Measurements from ENCODE around the gene BCL11B.
"Not testable (repeated sequence)": the region's sequence is repeated elsewhere in the genome, so short reads cannot be mapped to it uniquely, and the experiment has no call there.

Gene BCL11B

GRCh38 chr14:99194736-99195135 is 77.3 kb downstream of the BCL11B start:
- no peak for DNase-seq

- no peak for DNase-seq
Measured at GRCh38 chr14:99194136-99194535, 77.9 kb downstream of the BCL11B start.

GRCh38 chr14:99192830-99193229 is 79.2 kb downstream of the BCL11B start:
- no peak for DNase-seq

GRCh38 chr14:99192028-99192621 is 79.9 kb downstream of the BCL11B start:
- no peak for DNase-seq

- DNase-seq: no peak
Measured at GRCh38 chr14:99191395-99192027, 80.5 kb downstream of the BCL11B start.

- no peak for DNase-seq
Measured at GRCh38 chr14:99190696-99191394, 81.2 kb downstream of the BCL11B start.

GRCh38 chr14:99189201-99189801 is 82.7 kb downstream of the BCL11B start:
- DNase-seq: no peak

- no peak for DNase-seq
Measured at GRCh38 chr14:99188731-99189191, 83.2 kb downstream of the BCL11B start.

- DNase-seq: no peak
Measured at GRCh38 chr14:99187858-99188257, 84.1 kb downstream of the BCL11B start.

GRCh38 chr14:99186956-99187690 is 84.9 kb downstream of the BCL11B start:
- no peak for DNase-seq

GRCh38 chr14:99186336-99186735 is 85.7 kb downstream of the BCL11B start:
- DNase-seq: not testable (repeated sequence)

GRCh38 chr14:99185436-99186068 is 86.4 kb downstream of the BCL11B start:
- no peak for DNase-seq

GRCh38 chr14:99183716-99184115 is 88.3 kb downstream of the BCL11B start:
- DNase-seq: no peak

GRCh38 chr14:99183311-99183710 is 88.7 kb downstream of the BCL11B start:
- no peak for DNase-seq

GRCh38 chr14:99182548-99183250 is 89.3 kb downstream of the BCL11B start:
- DNase-seq: no peak

- DNase-seq: no peak
Measured at GRCh38 chr14:99181804-99182520, 90.0 kb downstream of the BCL11B start.

- no peak for DNase-seq
Measured at GRCh38 chr14:99181241-99181640, 90.8 kb downstream of the BCL11B start.

- DNase-seq: no peak
Measured at GRCh38 chr14:99179946-99180345, 92.1 kb downstream of the BCL11B start.

- DNase-seq: no peak
Measured at GRCh38 chr14:99179506-99179905, 92.5 kb downstream of the BCL11B start.

GRCh38 chr14:99177886-99178835 is 93.8 kb downstream of the BCL11B start:
- no peak for DNase-seq
